ENCODE measurements around the gene P4HA1. TPM values are rescaled to one million over a fixed set of nuclear protein-coding genes. Genes with fewer than 3 reads are reported as not detected.
A peak's percentile ranks its signal among the peaks of the same experiment; 100 is the strongest.

P4HA1 gene
- total RNA-seq, 1 experiment from 2014 or later, result 181 TPM

GRCh38 chr10:73076360-73077183 is 20.1 kb downstream of the P4HA1 start:
- Histone ChIP-seq H3K27ac (ENCODE audit: low read length) (peak overlapping the region; percentile 5), H3K79me2 (ENCODE audit: low read length) (peaks cover 58% of the 10 kb centered on the region)

GRCh38 chr10:73075829-73076228 is 20.8 kb downstream of the P4HA1 start:
- Histone ChIP-seq H3K4me2 (ENCODE audit: low read length) (no peak overlapping the region), H3K4me3 (ENCODE audit: low read length) (no peak overlapping the region), H2AFZ (ENCODE audit: low read length) (no peak overlapping the region), H3K9ac (ENCODE audit: low read length) (no peak overlapping the region), H4K20me1 (ENCODE audit: low read length) (0 out of 2 replicates have a peak, but pooled peaks cover 3% of the 10 kb centered on the region), H3K27me3 (ENCODE audit: low read length) (no peaks in the 10 kb centered on the region), H3K36me3 (ENCODE audit: low read depth, low read length) (peaks cover 29% of the 10 kb centered on the region), H3K79me2 (ENCODE audit: low read length) (peaks cover 51% of the 10 kb centered on the region), H3F3A (ENCODE audit: low read length, unreplicated experiment) (no peaks in the 10 kb centered on the region), H3K27ac (ENCODE audit: low read length) (no peak overlapping the region), H3K9me3 (ENCODE audit: low read length) (no peaks in the 10 kb centered on the region), H3K4me1 (ENCODE audit: insufficient read depth, low read length) (peaks cover 16% of the 10 kb centered on the region), H3K9me2 (replicated peaks; ENCODE audit: low read length) (no peaks in the 10 kb centered on the region)
- no TSS peak for BruUV-seq (replicated peaks)
- CTCF ChIA-PET, result no interaction called here
- POLR2A ChIA-PET (ENCODE audit: unreplicated experiment), result interaction anchor here (0.6 kb wide), 1 partner anchor 38 kb away, joined by 4 read pairs; no protein-coding TSS in a partner anchor
- intact Hi-C loops (cut with micrococcal nuclease), result no loop called here
- TF ChIP-seq EZH2phosphoT487 (IDR thresholded peaks at IDR 0.05; ENCODE audit: borderline replicate concordance, low read length) (no peak), CTCF (conservative IDR thresholded peaks at IDR 0.05; ENCODE audit: low read depth, low read length) (no peak), EZH2 (IDR thresholded peaks at IDR 0.05; ENCODE audit: low read length, unreplicated experiment) (no peak)
- DNase-seq (no peak), ATAC-seq (no peak)

More at GRCh38 chr10:73076360-73077183, 20.1 kb downstream of the P4HA1 start:
- Histone ChIP-seq H3K9me3 (ENCODE audit: low read length) (no peaks in the 10 kb centered on the region), H3K4me1 (ENCODE audit: insufficient read depth, low read length) (peaks cover 16% of the 10 kb centered on the region), H4K20me1 (ENCODE audit: low read length) (0 out of 2 replicates have a peak, but pooled peaks cover 3% of the 10 kb centered on the region), H2AFZ (ENCODE audit: low read length) (peak overlapping the region; percentile 31), H3K27me3 (ENCODE audit: low read length) (no peaks in the 10 kb centered on the region), H3K9ac (ENCODE audit: low read length) (0 out of 2 replicates have a peak overlapping the region, but pooled peaks have one; percentile 0), H3K36me3 (ENCODE audit: low read depth, low read length) (peaks cover 21% of the 10 kb centered on the region), H3K4me3 (ENCODE audit: low read length) (peak overlapping the region; percentile 3; the same call in 1 of the 2 replicates), H3K9me2 (replicated peaks; ENCODE audit: low read length) (no peaks in the 10 kb centered on the region), H3F3A (ENCODE audit: low read length, unreplicated experiment) (no peaks in the 10 kb centered on the region), H3K4me2 (ENCODE audit: low read length) (peak overlapping the region; percentile 23)
- intact Hi-C loops (cut with micrococcal nuclease), result loop anchor here (1.0 kb wide), 1 partner anchor 11 kb away; no protein-coding TSS in a partner anchor
- BruUV-seq (replicated peaks), result no TSS peak
- TF ChIP-seq CTCF (conservative IDR thresholded peaks at IDR 0.05; ENCODE audit: low read depth, low read length), result no peak
- no peak for TF ChIP-seq EZH2 (IDR thresholded peaks at IDR 0.05; ENCODE audit: low read length, unreplicated experiment)
- TF ChIP-seq EZH2phosphoT487 (IDR thresholded peaks at IDR 0.05; ENCODE audit: borderline replicate concordance, low read length), result no peak
- ChIA-PET CTCF (interaction anchor here (0.7 to 1.2 kb wide), 2 partner anchors 9 to 20 kb away, joined by 3 to 9 read pairs; partner anchors contain the start of gene P4HA1), POLR2A (ENCODE audit: unreplicated experiment) (interaction anchor here (0.6 to 0.9 kb wide), 7 partner anchors 10 to 687 kb away, joined by 3 to 7 read pairs (median 3); no protein-coding TSS in a partner anchor)
- ATAC-seq (peak; percentile 88), DNase-seq (peak; percentile 77)

Measured in PC-3 (cell line).